ENCODE results near the gene SMARCA4.

DNA sequence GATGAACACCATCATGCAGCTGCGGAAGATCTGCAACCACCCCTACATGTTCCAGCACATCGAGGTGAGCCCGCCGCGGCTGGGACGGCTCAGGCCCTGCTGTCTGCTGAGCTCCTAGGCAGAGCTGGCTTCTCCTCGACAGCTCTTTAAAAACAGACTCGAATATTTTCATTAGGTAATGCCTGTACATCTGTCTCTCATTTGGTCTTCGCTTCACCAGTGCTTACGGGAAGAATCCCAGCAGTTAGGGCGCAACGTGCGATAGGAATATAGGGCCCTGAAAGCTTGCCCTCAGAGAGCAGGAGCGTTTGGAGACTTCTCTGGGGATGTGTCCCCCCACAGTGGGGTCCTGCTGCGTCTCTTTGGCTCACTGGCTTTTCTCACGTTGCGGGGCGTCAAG lies 64.6 kb downstream of the SMARCA4 start:
- TF ChIP-seq, protein P1, sequence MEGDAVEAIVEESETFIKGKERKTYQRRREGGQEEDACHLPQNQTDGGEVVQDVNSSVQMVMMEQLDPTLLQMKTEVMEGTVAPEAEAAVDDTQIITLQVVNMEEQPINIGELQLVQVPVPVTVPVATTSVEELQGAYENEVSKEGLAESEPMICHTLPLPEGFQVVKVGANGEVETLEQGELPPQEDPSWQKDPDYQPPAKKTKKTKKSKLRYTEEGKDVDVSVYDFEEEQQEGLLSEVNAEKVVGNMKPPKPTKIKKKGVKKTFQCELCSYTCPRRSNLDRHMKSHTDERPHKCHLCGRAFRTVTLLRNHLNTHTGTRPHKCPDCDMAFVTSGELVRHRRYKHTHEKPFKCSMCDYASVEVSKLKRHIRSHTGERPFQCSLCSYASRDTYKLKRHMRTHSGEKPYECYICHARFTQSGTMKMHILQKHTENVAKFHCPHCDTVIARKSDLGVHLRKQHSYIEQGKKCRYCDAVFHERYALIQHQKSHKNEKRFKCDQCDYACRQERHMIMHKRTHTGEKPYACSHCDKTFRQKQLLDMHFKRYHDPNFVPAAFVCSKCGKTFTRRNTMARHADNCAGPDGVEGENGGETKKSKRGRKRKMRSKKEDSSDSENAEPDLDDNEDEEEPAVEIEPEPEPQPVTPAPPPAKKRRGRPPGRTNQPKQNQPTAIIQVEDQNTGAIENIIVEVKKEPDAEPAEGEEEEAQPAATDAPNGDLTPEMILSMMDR (IDR thresholded peaks at IDR 0.05; ENCODE audit: poor library complexity), result no peak
- no peak for TF ChIP-seq EZH2phosphoT487 (IDR thresholded peaks at IDR 0.05; ENCODE audit: low read depth, severe bottlenecking, unreplicated experiment)

Data from hepatocyte (in vitro differentiated cells).